DND-41 (cell line): Measurements from ENCODE around the gene CCL15.

Experiments
- EZH2 ChIP-seq: IDR thresholded peaks from 3 replicates; pipeline ENCODE4 v1.6.1; 2012; ENCODE audit warnings: borderline replicate concordance, low read depth, mild to moderate bottlenecking, moderate library complexity, low read length, inconsistent platforms; ENCODE audit not compliant: severe bottlenecking
- TF ChIP-seq, protein P1 (sequence below): IDR thresholded peaks from 2 replicates; pipeline ENCODE4 v1.5.1; 2012; ENCODE audit warnings: borderline replicate concordance, low read length, moderate library complexity, mild to moderate bottlenecking; ENCODE audit not compliant: poor library complexity, severe bottlenecking; ENCODE audit errors: extremely low read depth

DNA sequence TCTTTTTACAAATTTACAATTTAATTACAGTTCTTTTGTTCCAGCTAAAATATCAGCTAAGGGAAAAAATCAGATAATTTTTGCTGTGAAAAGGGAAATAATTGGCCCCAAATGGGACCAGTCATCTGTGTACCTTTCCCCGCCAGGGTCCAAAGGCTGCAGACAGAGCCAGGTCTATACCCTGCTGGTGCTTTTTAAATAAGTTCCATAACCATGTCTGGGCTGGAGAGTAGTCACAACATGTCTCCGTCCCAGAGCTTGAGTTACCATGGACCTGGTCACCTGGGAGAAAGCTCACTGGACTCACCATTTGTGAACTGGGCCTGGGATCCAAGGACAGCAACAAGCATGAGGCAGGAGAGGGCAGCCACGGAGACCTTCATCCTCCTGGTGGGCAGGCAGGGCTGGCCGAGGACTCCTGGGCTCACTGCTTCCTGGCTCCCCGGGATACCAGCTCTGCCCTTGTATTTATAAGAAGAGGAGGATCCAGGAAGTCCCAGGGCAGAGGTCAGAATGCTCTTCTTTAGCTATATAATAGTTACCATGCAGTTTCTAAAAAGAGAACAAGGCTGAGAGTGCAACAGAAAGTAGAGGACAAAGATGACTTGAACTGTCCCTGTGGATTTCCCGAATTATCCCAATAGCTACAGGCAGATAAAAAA lies at the start of gene CCL15:
- TF ChIP-seq, protein P1, sequence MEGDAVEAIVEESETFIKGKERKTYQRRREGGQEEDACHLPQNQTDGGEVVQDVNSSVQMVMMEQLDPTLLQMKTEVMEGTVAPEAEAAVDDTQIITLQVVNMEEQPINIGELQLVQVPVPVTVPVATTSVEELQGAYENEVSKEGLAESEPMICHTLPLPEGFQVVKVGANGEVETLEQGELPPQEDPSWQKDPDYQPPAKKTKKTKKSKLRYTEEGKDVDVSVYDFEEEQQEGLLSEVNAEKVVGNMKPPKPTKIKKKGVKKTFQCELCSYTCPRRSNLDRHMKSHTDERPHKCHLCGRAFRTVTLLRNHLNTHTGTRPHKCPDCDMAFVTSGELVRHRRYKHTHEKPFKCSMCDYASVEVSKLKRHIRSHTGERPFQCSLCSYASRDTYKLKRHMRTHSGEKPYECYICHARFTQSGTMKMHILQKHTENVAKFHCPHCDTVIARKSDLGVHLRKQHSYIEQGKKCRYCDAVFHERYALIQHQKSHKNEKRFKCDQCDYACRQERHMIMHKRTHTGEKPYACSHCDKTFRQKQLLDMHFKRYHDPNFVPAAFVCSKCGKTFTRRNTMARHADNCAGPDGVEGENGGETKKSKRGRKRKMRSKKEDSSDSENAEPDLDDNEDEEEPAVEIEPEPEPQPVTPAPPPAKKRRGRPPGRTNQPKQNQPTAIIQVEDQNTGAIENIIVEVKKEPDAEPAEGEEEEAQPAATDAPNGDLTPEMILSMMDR: no peak
- no peak for TF ChIP-seq EZH2
